ENCODE results near the gene SHFL.

Gene SHFL

DNA sequence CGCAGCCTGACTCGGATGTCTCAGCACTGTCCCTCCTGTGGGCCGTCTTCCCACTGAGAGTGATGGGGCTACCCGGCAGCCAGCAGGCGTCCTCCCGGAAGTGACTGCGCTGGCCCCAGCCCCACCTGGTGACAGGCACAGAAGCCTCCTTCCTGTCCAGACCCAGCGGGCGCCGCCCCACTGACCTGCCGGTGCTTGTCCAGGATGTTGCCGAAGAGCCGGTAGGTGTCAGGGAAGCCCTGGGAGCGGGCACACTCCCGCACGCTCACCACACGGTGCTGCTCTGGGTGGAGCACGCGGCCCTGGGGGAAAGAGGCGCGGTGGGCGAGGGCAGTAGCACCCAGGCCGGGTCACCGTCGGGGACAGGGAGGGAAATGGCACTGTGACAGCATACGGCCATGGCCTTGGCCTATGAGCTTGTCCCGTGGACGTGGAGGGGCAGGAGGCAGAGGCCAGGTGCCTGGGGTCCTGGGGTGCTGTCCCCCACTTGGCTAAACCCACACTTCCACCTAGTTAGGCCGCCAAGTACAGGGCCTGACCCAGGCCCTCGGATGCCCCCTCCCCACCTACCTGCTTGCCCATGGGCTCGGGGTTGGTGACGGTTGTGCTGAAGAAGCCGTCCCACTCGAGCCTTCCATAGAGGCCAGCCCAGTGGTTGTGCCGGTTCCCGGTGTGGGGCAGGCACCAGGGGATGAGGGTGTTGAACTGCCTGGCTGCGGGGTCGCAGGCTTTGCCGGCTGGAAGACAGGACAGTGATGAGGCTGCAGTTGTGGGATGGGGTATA is 49.6 kb downstream of the SHFL start:
- no peak for DNase-seq

DNA sequence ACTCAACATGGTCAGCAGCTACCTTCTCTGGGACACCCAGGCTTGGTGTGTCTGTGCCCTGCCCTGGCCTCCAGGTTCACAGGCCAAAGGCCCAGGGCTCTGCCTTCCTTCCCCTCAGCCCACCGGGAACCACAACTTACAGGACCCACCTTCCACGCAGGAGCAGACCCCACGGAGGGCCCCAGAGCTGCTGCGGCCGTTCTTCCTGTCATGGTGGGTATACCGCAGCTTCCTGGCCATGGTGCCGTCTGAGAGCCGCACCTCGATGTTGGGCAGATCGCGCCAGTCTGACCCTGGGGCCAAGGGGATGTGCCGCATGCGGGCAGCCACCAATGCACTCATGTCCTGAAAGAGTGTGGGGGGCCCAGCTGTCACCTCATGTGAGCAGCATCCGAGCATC is 50.8 kb downstream of the SHFL start:
- DNase-seq, result no peak

DNA sequence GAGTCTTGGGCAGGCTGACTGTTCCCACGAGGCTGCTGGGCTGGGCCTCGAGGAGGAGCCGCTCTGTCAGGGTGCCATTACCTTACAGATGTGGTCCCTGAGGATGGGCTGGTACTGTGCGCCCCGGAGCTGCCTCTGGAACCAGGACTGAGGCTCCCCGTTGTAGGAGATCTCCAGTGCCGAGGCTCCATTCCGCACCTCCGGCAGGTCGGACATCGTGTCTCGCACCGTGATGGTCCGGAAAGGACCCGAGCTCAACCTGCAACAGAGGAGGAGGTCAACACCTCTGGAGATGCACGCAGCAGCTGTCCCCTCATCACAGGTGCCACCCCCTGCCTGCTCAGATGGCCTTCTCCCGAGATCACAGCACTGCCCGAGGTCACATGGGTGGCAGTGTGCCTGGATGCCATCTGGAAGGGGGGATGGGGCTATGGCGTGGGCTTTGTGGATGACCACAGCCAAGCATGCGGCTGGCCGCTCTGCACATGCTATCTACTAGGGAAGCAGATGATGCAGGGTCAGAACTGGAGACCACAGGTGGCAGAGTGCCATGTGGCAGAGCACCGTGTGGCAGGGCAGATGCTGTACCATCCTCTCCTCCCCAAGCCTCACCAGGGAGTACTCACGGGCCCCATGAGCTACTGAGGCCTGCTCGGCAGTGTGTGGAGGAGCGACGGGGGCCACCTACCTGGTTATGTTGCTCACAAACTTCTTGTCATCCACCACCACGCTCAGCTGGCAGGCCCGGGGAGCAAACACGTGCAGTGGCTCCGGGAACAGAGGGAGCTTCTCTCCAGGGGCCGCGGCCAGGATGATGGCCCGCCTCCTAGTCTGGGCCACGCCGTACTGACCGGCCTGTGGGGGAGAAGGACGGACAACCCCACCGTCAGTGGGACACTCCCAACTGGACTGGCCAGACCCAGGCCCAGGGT is 51.9 kb downstream of the SHFL start:
- DNase-seq, result no peak

DNA sequence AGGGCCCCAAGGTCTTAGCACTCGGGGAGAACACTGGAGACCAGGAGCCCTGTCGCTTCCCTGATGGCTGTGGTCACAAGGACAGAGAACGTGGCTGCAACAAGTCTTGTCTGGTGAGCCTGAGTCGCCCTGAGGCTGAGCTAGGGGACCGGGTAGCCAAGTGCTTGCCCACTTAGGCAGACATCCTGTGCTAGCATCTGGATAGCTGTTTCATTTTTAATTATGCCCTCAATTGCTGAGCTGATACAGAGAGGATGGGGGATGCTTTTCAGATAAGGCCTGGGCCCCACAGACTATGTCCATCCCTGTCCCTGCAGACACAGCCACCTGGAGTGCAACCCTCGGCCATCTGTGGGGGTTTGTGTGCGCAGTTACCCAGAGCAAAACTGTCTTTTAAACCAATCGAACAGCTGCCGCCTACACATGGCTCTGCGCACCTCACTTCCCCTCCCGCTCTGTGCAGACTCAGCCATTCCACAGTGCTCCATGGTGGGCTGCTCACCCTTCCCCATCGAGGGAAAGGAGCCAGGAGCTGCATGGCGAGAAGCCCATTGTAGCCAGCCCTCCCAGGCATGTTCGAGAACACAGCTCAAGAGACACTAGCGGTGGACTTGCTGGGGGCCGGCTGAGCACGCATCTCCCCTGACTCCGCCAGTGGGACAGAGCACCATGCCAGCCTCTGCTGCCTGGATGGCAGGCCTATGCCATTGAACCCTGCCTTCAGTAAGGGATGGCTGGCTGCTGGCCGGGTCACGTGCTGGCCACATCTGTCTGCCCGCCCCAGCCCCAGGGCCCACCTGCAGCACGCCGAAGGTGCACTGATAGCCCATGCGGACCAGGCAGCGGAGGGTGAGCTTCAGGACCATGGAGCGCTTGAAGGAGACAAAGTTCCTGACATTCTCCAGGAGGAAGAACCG is 53.0 kb downstream of the SHFL start:
- no peak for DNase-seq

DNA sequence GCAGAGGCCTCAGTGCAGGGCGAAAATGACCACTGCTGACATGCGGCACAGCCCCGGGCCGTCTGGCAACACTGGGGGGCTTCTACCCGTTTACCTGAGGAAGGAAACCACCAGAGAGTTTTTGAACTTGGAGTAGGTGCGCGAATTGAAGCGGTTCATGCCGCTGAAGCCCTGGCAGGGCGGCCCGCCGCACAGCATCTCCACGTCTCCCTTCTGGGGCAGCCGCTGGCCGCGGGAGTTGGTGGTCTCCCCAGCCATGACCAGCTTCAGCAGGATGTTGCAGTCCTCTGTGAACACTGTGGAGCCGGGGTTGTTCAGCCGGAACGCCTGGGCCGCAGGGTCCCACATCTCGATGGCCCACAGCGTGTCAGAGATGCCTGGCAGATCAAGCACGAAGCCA is 53.8 kb downstream of the SHFL start:
- no peak for DNase-seq

DNA sequence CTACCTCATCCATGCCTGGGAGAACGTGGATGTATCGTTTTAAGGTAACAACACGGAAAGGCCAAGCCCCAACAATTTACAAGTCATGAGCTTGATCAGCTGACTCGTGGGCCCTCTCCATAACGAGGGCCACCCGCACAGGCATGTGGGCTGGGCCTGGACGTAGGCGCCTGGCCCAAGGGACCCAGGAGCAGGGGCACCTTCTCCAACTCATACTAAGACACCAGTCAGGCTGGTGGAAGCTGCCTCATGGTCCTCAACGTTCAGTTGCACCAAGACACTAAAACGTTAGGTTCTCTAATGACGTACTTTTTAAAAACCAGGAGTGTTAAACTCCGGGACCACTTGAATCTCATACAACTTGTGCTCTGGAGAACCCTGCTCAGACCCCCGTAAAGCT is 55.4 kb downstream of the SHFL start:
- DNase-seq, result no peak

DNA sequence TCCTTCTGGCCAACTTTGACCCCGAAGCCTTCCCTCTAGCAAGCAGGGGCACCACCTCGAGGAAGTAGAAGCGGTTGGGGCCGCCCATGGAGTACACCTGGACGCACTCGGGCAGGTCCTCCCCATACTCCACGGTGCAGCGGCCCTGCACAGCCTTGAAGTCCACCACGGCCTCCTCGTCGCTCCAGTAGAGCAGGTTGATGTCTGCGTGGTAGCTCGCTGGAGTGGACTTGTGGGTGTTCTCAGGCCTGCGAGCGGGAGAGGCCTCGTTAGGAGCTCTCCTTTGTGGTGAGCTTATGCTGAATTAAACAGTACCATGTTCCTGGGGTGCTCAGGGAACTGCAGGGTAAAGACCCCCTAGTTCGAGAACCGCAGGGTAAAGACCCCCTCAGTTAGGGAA is 55.9 kb downstream of the SHFL start:
- no peak for DNase-seq

All from NCI-H1930 (cell line).